Endometrium (tissue), 2 donors: ENCODE data around the gene INSYN2B.
"Not testable (repeated sequence)": the region's sequence is repeated elsewhere in the genome, so short reads cannot be mapped to it uniquely, and the experiment has no call there.

Experiments
- FAIRE-seq: peaks from 2 replicates; lab custom pipeline; 2012; peaks lifted over from hg19 to GRCh38; lab: Jason Lieb, UNC
- donor health status: control.
- donor health status: control.

Gene INSYN2B

DNA sequence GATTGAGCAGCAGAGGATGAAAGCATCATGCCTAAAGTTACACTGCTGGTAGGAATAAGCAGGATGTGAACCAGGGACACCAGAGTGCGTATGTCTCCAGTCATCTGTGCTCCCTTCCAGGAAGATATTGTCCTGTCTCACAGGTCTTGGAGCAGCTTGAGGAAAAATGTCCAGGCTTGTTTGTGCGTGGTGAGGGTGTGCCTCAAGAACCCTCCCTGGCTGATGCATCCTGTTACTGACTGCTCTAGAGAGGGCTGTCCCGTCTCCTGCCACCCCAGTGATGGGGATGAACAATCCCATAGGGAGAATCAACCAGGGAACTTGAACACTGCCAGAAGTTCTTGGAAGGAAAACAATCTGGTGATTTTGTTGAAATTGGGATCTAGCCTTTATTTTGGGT is 132.0 kb downstream of the INSYN2B start:
- FAIRE-seq: no peak

GRCh38 chr5:169847519-169847918 is 132.8 kb downstream of the INSYN2B start:
- FAIRE-seq: no peak

GRCh38 chr5:169842699-169843098 is 137.6 kb downstream of the INSYN2B start:
- no peak for FAIRE-seq

GRCh38 chr5:169840405-169840804 is 139.9 kb downstream of the INSYN2B start:
- FAIRE-seq: no peak

GRCh38 chr5:169838688-169839087 is 141.6 kb downstream of the INSYN2B start:
- FAIRE-seq: no peak

DNA sequence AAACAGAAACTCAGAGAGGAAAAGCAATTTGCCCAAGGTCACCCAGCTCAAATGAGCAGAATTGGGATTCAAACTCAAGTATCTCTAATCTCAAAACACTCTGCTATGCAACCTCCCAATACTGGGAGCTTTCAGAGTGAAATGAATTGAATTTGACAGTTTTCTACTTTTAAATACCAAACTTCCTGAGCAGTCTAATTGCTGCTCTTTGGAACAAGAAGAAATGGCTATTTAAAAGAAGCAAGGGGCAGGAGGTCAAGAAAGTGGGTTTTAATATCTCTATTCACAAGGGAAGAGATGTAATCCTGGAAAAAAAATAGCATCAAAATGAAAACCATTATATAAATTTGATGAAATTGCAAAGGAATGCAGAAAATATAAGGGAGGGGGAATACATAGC is 142.6 kb downstream of the INSYN2B start:
- FAIRE-seq: no peak

- no peak for FAIRE-seq
These were observed 143.3 kb downstream of the INSYN2B start for GRCh38 chr5:169836835-169837536.

GRCh38 chr5:169834540-169834939 is 145.8 kb downstream of the INSYN2B start:
- not testable (repeated sequence) for FAIRE-seq

DNA sequence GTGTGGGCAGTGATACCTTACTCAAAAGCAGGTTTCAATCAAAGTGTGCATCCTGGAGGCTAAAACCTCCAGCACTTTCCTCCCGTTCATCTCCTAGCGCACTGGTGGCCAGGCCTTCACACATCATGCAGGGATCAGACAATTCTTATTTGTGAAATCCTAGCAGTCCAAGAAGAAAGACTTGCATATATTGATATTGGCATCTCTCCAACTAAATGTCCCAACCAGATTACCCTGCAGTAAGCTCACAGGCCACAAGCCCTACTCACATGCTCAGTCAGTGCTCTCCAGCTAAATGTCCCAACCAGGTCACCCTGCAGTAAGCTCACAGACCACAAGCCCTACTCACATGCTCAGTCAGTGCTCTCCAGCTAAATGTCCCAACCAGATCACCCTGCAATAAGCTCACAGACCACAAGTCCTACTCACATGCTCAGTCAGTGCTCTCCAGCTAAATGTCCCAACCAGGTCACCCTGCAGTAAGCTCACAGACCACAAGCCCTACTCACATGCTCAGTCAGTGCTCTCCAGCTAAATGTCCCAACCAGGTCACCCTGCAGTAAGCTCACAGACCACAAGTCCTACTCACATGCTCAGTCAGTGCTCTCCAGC is 146.5 kb downstream of the INSYN2B start:
- FAIRE-seq: not testable (repeated sequence)

DNA sequence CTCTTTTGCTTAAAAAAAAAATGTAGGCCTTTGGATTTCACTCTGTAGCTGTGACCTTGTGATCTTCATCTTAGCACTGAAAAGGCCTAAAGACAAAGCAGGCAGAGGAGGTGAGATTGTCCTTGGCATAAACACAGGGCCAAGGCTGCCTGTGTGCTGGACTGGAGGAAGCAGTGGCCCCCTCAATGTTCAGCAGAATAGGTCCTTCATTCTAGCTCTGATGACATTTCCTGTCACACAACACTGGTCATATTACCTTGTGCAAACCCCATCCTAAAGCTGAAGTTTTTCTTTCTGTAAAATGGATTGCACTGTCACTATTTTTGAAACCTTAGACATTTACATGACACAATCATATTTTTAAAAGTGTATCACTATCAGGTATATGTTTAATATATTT is 147.4 kb downstream of the INSYN2B start:
- no peak for FAIRE-seq

DNA sequence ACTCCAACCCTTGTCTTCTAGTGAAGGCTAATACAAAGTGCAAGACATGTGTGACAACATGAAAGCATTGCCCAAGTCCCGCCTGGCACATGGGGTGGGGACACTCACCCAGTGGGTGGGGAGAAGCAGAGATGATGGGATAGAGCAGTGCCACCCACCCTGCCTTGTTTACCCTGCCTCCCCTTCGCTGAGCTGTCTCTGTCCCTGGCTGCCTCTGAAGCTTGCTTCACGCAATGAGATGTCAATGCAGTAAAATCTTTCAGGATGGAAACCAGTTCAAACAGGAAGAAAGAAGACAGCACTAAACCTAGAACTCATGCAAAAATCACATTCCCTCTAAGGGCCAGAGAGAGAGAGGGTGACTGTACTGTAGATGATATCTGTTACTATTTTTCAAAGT is 148.0 kb downstream of the INSYN2B start:
- no peak for FAIRE-seq

DNA sequence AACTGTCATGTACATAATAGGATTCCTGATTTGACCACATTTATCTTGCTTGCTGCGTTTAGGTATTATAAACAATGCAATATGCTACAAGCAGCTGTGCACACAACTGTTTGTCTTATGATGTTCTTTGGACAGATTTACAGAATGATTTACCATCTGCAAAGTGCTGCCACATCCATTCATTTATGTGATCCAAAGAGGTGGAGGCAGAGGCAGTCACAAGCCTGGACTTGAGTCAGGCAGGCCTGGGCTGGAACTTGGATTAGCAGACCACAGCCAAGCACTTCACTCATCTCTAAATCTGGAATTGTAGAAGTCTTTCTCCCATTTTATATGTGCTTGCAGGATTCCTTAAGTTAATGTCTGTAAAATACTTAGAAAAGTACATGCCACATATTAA is 149.0 kb downstream of the INSYN2B start:
- FAIRE-seq: no peak

- no peak for FAIRE-seq
These were observed 151.9 kb downstream of the INSYN2B start for GRCh38 chr5:169828385-169828784.

DNA sequence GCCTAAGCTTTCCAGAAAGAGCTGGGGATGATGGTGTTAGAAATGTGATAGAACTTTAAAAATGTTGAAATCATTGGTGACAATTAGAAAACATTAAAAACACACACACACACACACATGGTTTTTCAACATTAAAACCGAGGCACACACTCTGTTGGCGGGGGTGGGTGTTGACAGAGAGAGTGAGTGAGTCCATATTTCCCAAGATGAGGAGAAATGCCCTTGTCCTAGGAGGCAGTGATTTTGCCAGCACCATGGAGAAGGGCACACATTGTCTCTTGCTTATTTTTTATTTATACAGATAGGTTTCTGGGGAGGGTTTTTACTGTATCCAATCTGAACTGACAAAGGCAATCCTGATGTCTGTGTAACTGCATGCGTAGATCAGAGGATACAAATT is 152.5 kb downstream of the INSYN2B start:
- FAIRE-seq: no peak

DNA sequence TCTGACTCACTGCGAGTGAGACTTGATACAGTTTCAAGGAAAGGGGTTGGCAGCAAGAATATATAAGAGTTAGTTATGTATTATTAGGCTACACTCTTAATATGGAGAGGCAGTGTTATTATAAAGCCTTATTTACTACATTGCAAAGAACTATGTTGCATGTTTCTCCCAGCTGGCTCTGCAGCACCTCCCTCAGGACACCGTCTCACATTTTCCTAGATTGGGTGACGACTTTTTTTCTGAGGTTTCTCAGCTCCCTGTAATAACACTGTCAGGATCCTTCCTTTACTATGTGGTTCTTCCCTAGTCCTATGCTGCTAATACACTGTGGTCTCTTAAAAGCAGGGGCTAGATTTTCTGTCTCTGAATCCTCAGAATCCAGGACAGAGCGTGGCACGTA is 153.7 kb downstream of the INSYN2B start:
- no peak for FAIRE-seq

- no peak for FAIRE-seq
These were observed 163.3 kb downstream of the INSYN2B start for GRCh38 chr5:169817031-169817430.

GRCh38 chr5:169814522-169814921 is 165.8 kb downstream of the INSYN2B start:
- no peak for FAIRE-seq
